Suprapubic skin (tissue), 4 donors: ENCODE data around the gene MRPL19.

Source experiments
- CTCF ChIP-seq, 2 donors: fragments of 200-600 bp in 1 of 2; fragments of 450-650 bp in 1 of 2; sonication (generic) in 1 of 2; IDR thresholded peaks; one replicate each; pipeline ENCODE4 v1.5.1; 2016 to 2019; ENCODE audit warnings: antibody characterized with exemption in 2 of 2, mild to moderate bottlenecking in 1 of 2, moderate library complexity in 1 of 2
- EP300 ChIP-seq: sonication (generic); formaldehyde crosslinking; IDR thresholded peaks from one replicate; pipeline ENCODE4 v1.6.1; 2017; ENCODE audit warnings: antibody characterized with exemption
- POLR2A ChIP-seq, 2 donors: fragments of 450-650 bp; IDR thresholded peaks; one replicate each; pipeline ENCODE4 v1.6.1; 2017; ENCODE audit warnings: antibody characterized with exemption in 2 of 2, mild to moderate bottlenecking in 2 of 2, moderate library complexity in 2 of 2
- POLR2AphosphoS5 ChIP-seq, 3 donors: sonication (generic); formaldehyde crosslinking; IDR thresholded peaks; one replicate each; pipeline ENCODE4 v1.6.1; 2017; ENCODE audit warnings: antibody characterized with exemption in 3 of 3

- TF ChIP-seq CTCF (IDR thresholded peaks at IDR 0.05), result no peak
- no peak for TF ChIP-seq EP300
- TF ChIP-seq POLR2A (IDR thresholded peaks at IDR 0.05), result no peak
- no peak for TF ChIP-seq POLR2AphosphoS5 (IDR thresholded peaks at IDR 0.05)
Observed at GRCh38 chr2:75605770-75606529, 40.6 kb upstream of the MRPL19 start.
